GM18873 (cell line): ENCODE measurements around the gene STRN3.
"Not testable (repeated sequence)": the region's sequence is repeated elsewhere in the genome, so short reads cannot be mapped to it uniquely, and the experiment has no call there.

Experiments
- ATAC-seq: cut with Tn5 transposase; IDR thresholded peaks from one replicate; pipeline ENCODE4 v1.9.1; 2021; ENCODE audit warnings: mild to moderate bottlenecking, moderate library complexity, moderate number of reproducible peaks; ENCODE audit not compliant: unreplicated experiment, low FRiP score

Gene STRN3

DNA sequence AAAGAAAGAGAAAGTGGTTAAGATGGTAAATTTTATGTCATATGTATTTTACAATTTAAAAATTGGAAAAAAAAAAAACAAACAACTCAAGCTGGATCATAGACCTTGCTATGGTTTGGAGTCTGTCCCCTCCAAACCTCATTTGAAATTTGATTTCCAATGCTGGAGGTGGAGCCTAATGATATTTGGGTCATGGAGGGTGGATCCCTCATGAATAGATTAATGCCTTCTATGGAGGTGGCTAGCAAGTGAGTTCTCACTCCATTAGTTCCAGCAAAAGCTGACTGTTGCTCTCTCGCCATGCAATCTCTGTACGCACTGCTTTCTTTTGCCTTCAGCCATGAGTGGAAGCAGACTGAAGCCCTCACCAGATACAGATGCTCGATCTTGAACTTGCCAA lies 22.9 kb downstream of the STRN3 start:
- no peak for ATAC-seq

DNA sequence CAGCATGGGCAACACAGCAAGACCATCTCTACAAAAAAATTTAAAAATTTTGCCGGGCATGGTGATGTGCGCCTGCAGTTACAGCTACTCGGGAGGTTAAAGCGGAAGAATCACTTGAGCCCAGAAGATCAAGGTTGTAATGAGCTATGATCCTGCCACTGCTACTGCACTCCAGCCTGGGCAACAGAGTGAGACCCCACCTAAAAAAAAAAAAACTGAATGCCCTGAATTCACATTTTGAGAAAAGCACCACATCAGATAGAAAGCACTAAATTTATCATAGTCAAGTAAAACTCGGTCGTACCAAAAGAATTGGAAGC lies 24.9 kb downstream of the STRN3 start:
- no peak for ATAC-seq

DNA sequence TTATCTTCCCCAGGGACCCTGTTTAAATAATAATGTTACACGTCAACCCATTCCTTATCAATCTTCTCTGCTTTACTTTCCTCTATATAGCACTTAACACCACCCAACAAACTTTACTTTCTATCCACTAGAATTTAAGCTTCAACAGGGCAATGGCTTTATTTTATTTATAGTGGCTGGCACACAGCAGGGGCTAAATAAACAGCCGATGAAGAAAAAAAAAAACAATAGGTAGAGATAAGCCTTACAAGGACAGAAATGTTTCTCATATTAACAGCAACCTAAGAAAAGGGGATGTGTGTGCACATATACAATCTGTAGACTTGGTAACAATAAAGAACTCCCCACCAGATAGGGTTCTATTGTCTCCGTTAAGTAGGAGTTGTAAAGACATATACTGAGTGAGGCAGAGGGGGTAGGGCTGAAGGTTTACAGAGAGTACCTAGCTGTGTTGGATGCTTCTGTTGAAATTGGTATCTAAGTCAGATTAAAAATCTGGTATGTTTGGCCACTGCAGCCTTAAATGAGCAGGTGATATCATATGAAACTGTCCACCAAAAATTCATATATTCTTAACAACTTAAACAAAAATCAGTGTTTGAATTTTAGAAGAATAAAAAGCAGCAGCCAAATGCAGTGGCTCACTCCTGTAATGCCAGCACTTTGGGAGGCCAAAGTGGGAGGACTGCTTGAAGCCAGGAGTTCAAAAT lies 25.4 kb downstream of the STRN3 start:
- no peak for ATAC-seq

DNA sequence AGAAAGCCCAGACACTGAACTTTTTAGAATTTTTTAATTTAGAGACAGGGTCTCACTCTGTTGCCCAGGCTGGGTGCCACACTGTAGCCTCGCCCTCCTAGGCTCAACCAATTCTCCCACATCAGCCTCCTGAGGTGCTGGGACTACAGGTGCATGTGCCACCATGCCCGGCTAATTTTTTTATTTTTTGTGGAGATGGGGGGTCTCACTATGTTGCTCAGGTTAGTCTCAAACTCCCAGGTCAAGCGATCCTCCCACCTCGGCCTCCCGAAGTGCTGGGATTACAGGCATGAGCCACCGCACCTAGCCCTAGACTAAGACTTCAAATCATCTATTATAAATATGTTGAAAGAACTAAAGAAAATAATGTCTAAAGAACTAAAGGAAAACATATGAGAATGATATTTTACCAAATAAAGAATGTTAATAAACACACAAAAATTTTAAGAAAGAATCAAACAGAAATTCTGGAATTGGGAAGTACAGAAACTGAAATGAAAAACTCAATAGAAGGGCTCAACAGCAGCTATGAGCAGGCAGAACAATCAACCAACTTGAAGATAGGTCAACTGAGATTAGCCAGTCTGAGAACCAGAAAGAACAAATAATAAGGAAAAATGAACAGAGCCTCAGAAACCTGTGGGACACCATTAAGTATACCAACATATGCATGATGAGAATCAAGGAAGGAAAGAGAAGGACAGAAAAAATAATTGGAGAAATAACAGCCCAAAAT lies 27.0 kb downstream of the STRN3 start:
- no peak for ATAC-seq

DNA sequence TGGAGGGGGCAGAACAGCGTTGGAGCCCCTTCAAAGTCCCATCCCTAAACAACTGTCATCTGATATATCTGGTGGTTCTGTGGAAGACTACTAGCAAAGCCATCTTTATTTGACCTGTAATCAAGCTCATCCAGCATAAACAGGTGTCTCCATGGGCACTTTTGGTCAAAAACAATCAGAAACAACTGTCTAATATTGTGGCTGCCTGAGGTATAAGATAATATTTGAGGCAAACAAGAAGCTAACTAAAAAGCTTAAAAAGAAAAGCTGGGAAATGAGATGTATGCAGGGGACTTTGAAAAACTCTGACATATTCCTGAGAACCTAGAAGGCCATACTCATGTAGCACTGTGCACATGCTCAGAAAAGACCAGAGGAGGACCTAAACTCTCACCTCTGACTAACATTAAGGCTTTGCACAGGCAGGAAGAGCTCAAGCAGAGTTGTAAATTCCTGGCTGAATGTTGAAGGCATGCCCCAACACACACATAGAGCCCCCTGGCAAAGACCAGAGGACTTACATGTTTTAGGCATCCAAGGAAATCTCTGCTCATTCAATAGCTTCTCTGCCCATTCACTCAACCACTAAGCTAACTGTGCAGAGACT lies 28.0 kb downstream of the STRN3 start:
- no peak for ATAC-seq

DNA sequence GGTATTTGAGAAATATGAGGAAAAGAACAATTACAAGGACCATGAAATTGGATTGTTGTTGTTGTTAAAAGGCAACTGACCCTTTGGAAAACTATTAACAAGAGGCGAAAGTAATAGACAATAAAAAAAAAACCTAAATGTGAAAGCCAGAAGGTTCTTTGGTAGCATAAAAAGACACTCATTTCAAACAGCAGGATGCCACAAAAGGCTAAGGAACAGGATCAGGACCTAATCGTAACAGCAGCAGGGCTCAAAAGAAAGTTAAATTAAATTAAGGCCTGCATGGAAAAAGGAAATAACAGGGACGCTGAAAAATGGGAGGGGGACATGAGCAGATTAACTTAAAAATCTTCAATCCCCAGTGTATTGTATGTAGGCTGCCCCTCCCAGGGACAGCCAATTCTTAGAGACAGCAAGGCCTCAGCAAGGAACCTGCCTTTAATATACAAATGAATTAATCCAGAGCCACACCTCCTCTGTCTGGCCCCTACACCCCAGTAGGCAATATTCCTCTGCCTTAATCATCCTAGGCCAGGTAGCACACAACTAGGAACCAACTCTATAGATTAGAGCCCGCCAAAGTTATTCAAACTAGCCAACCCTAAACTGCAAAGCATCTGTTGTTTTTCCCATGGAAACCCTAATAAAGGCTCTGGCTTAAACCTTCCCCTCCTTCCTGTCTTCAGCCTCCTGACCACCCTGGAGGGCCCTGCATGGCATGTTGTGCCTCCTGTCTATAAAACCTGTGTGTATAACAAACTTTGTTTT lies 29.1 kb downstream of the STRN3 start:
- no peak for ATAC-seq

DNA sequence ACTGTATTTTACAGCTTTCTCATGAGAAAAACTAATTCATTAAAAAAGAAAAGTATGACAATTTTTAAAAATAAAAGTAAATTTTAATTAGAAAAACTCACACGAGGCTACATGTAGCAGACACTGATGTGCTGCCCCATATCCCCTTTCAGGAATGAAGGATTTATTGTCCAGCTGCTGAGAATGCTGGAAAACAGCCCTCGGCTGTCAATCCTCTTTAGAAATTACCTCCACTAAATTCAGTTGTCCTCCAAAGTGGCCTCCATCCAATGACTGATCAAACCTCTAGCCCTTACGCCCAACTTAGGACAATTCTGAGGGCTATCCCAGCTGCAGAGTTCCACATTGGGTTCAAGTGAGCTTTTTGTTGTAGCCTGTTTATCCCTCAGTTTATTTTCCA lies 30.5 kb downstream of the STRN3 start:
- no peak for ATAC-seq

DNA sequence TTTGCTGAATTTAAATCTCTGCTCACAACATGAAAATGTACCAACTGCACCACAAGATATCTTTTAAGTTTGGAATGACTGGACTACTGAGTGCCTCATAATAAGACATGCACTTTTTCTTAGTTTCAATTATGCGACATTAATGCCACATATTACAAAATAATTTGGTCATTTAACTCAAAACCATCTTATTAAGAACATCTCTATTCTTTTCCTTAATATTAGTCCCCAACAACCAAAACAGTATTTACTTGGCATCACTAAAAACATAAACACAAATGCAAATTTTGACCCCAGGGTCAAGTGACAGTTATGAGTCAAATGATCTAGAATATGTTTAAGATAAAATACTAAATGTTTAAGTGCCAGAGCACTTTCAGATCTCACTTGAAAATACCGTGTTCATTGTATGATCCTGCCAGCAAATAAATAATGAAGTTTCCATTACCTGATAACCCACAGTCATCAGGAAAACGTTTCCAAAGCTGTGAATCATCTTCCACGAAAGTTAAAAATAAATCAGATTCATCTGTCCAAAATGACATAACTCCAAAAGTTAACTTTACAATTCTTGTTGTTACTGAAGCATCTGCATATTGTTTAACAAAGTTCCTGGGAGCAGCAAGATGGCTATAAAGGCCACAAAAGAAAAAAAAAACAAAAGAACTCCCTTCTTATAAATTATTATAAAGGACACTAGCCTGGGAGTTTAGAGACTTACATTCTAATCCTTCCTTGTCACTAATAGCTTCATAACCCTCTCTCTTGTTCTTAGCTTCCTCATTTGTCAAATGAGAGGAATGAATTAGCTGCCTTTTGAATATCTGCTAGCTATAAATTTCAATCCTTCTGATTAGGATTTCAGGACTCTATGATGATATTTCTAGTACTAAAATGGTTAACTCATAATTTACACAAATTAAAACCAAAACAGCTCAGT lies 31.2 kb downstream of the STRN3 start:
- peak; percentile 69 for ATAC-seq

DNA sequence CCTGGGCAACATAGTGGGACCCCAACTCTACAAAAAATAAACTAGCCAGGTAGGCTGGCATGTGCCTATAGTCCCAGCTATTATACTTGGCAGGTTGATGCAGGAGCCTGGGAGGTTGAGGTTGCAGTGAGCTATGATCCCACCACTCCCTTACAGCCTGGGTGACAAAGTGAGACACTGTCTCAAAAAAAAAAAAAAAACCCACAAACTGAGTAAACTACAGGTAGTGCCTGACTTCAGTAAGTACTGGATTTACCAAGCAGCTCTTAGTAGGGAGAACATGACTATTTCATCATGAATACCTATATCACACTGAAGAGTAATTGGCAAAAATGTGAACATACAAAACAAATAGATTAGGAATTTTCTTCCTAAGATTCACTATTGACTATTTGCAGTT lies 33.1 kb downstream of the STRN3 start:
- no peak for ATAC-seq

DNA sequence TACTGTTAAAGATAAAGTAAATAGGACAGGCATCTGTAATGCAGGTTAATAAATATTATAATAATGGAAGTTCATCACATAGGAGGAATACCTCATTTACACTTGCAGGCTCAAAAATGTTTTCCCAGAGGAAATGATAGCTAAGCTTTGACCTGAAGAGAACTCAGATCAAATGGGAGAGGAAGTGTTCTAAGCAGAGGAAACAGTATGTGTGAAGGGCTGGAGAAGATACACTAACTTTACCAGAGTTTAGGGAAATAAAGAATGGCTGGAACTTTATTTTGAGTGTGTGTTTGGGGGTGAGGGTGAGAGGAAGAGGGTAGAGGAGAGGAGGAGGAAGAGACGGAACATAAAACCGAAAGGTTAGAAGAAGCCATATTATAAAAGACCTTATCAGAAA lies 34.8 kb downstream of the STRN3 start:
- ATAC-seq, result no peak

DNA sequence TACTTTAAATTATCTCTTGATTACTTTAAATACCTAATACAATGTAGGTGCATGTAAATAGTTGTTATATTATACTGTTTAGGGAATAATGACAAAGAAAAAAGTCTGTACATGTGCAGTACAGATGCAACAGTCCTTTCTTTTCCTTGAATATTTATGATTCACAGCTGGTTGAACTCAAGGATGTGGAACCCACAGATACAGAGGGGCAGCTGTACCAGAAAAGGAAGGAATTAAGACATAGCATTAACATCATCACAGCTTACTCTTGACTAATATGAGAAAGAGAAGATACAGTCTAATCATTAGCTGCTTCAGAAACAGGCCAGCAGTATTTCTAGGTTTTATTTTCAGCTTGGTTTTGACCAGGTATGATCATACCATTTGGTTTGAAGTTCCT lies 35.4 kb downstream of the STRN3 start:
- no peak for ATAC-seq

DNA sequence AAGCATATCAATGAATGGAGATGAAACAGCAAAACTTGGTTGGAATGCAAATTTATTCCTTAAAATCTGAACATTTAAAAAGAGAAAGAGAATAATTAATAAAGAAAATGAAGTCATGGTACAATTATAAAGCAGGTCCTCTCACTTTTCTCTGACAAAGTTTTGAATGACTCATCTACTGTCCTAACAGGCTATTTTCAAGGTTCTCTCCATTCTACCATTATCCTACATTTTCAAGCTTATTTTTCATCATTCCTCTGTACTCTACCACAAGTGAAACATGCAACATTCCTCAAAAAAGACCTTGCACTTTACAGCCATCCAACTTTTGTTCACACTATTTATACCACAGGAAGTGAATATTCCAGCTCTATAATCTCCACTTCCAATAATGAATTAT lies 37.7 kb downstream of the STRN3 start:
- no peak for ATAC-seq

DNA sequence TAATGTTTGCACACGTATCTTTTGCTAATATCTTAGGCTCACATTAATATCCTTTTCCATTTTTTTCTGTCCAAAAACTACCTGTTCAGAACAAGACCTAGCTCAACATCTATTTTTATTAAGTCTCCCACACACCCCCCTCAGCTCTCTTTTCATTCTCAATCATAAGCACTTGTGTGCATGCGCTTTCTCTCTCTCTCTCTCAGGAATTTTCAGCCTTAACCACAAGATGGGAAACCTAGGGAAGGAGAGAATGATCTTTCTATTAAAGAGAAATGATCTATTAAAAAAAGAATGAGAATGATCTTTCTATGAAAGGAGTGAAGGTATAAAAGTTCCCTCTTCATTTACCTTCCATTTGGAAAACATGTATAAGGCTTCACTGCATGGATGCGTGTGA lies 40.4 kb downstream of the STRN3 start:
- ATAC-seq, result no peak

DNA sequence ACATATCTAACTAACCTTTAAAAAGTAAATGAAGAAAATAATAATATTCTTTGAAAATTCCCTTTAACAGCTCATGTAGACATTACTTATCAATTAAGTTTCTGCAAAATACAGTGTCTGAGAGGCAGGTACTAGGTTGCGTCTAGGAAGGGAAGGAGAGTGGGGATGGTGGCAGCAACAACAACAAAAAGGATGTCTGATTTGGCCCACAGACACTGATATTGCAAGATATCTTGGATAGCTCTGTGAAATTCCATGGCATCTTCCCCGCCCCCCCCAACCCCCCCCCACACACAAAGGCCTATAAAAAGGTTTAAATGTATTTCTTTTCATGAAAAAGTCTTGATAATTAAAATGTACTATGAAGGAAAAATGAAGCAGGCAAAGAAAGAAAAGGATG lies 42.3 kb downstream of the STRN3 start:
- ATAC-seq, result no peak

DNA sequence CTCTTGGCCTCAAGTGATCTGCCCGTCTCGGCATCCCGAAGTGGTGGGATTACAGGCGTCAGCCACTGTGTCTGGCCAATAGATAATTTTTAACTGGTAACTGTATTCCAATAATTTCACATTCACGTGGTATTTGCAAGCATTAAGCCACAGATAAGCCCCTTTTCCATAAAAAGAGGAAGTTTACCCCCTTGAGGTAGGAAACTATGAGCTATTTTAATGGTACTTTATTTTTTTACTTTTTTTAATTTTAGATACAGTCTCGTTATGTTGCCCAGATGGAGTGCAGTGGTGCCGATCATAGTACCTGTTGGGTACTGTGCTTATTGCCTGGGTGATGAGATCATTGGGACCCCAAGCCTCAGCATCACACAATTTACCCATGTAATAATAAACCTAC lies 43.6 kb downstream of the STRN3 start:
- no peak for ATAC-seq

DNA sequence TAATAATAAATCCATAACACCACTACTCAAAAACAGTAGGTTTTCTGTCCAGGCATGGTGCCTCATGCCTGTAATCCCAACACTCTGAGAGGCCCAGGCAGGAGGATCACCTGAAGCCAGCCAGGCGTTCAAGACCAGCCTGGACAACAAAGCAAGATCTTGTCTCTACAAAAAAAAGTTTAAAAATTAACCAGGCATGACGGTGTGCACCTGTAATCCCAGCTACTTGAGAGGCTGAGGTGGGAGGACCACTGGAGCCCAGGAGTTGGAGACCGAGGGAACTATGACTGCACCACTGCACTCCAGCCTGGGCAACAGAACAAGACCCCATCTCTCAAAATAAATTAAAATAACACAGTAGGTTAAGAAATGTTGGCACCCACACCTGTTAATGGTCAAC lies 45.2 kb downstream of the STRN3 start:
- ATAC-seq, result no peak

DNA sequence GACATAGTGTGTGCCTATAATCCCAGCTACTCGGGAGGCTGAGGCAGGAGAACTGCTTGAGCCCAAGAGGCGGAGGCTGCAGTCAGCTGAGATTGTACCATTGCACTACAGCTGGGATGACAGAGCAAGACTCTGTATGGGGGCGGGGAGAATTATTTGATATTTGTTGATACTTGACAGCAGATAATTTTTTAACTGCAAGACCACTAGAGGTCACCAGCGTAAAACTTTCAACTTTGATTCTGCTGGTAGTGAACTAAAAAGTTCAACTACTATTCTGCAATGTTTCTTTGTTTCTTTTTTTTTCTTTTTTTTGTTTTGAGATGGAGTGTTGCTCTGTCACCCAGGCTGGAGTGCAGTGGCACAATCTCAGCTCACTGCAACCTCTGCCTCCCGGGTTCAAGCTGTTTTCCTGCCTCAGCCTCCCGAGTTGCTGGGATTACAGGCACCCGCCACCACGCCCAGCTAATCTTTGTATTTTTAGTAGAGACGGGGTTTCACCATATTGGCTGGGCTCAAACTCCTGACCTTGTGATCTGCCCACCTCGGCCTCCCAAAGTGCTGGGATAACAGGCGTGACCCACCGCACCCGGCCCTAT lies 46.0 kb downstream of the STRN3 start:
- ATAC-seq, result not testable (repeated sequence)

DNA sequence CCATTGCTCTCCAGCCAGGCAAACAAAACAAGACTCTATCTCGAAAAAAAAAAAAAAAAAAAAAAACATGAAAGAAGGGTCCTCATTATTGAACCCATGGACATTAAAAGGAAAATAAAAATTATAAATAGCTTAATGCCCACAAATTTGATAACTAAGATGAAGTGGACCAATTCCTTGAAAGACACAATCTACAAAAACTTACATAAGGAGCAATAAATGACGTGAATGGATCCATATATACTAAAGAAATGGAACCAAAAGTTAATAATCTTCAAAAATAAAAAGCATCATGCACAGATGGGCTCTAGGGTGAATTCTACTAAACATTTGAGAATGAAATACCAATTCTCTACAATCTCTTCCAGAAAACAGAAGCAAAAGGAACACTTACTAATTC lies 48.4 kb downstream of the STRN3 start:
- ATAC-seq, result no peak

DNA sequence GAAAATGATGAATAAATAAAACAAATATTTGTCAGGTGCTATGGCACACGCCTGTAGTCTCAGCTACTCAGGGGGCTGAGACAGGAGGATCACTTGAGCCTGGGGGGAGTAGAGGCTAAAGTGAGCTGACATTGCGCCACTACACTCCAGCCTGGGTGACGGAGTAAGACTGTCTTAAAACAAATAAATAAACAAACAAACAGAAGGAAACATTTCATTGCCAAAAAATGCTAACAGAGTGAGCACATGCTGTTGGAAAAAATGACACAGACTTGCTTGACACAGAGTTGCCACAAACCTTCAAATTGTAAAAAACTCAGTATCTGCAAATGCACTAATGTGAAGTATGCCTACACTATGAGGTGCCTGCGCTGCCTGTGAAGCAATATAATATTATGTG lies 51.6 kb downstream of the STRN3 start:
- no peak for ATAC-seq
